Activated CD8-positive, alpha-beta T cell treated with anti-CD3 and anti-CD28 coated beads for 36 hours (primary cell): ENCODE data around the gene PTPRN2. TPM values are rescaled to one million over a fixed set of nuclear protein-coding genes. Genes with fewer than 3 reads are reported as not detected.
A peak's percentile ranks its signal among the peaks of the same experiment; 100 is the strongest.

ENCODE experiments used
- ATAC-seq: fragments of 200-7000 bp; cut with Tn5 transposase; one replicate; pipeline ENCODE4 v1.10.0; 2021; ENCODE audit warnings: mild to moderate bottlenecking, moderate library complexity
- CTCF ChIA-PET: fragments of 350-600 bp; sonication (Branson Sonifier 250); formaldehyde crosslinking; loops from one replicate; lab custom pipeline; 2021; ENCODE audit warnings: antibody characterized with exemption; lab: Charles Lee
- POLR2A ChIA-PET: fragments of 350-600 bp; sonication (Branson Sonifier 250); formaldehyde crosslinking; loops from one replicate; lab custom pipeline; 2021; ENCODE audit warnings: antibody characterized with exemption; lab: Charles Lee
- DNase-seq: peaks from one replicate; pipeline ENCODE4 v3.0.0-alpha.2; 2020
- H3K27ac Mint-ChIP-seq: one replicate; pipeline ENCODE4 v1.8.0; 2021; ENCODE audit warnings: mild to moderate bottlenecking, mixed read lengths
- H3K27me3 Mint-ChIP-seq: one replicate; pipeline ENCODE4 v1.8.0; 2021; ENCODE audit warnings: mixed read lengths
- H3K36me3 Mint-ChIP-seq: one replicate; pipeline ENCODE4 v1.8.0; 2021; ENCODE audit warnings: low read depth, mixed read lengths
- H3K4me1 Mint-ChIP-seq: one replicate; pipeline ENCODE4 v1.8.0; 2021; ENCODE audit warnings: low read depth, mixed read lengths
- H3K4me3 Mint-ChIP-seq: one replicate; pipeline ENCODE4 v1.8.0; 2021; ENCODE audit warnings: mild to moderate bottlenecking, moderate library complexity, mixed read lengths
- H3K9me3 Mint-ChIP-seq: one replicate; pipeline ENCODE4 v1.8.0; 2021; ENCODE audit warnings: mixed read lengths
- CTCF ChIP-seq: fragments of 200-600 bp; IDR thresholded peaks from one replicate; pipeline ENCODE4 v1.8.0; 2022; ENCODE audit warnings: antibody characterized with exemption, mild to moderate bottlenecking
- intact Hi-C: fragments of 100-400 bp; cut with micrococcal nuclease; formaldehyde crosslinking; loops from one replicate; pipeline ENCODE4 v1.10.0; 2022
- total RNA-seq, 2 experiments: library from RNA; stranded (reverse); gene quantifications; one replicate each; pipeline ENCODE4 v1.2.3, GENCODE V29; 2021

Gene PTPRN2
- total RNA-seq, 2 experiments from 2014 or later, result 0.49 to 0.65 TPM

GRCh38 chr7:158607563-158607962, 19.9 kb upstream of the PTPRN2 start:
- Mint-ChIP-seq H3K36me3 (peaks cover 10% of the 10 kb centered on the region), H3K4me3 (no peak overlapping the region), H3K27me3 (no peaks in the 10 kb centered on the region), H3K4me1 (peaks cover 6% of the 10 kb centered on the region), H3K9me3 (no peaks in the 10 kb centered on the region), H3K27ac (no peak overlapping the region)
- ATAC-seq (no peak), DNase-seq (no peak)
- POLR2A ChIA-PET, result no interaction called here
- TF ChIP-seq CTCF, result no peak
- CTCF ChIA-PET, result no interaction called here
- intact Hi-C loops, result no loop called here

GRCh38 chr7:158606671-158607424, 19.2 kb upstream of the PTPRN2 start:
- no peak overlapping the region for H3K4me3 Mint-ChIP-seq
- TF ChIP-seq CTCF, result no peak
- peaks cover 10% of the 10 kb centered on the region for H3K36me3 Mint-ChIP-seq
- H3K27me3 Mint-ChIP-seq, result no peaks in the 10 kb centered on the region
- peaks cover 2% of the 10 kb centered on the region for H3K4me1 Mint-ChIP-seq
- H3K9me3 Mint-ChIP-seq, result no peaks in the 10 kb centered on the region
- POLR2A ChIA-PET, result no interaction called here
- no peak overlapping the region for H3K27ac Mint-ChIP-seq
- CTCF ChIA-PET, result no interaction called here
- no peak for ATAC-seq
- DNase-seq, result no peak
- intact Hi-C loops, result no loop called here

DNA sequence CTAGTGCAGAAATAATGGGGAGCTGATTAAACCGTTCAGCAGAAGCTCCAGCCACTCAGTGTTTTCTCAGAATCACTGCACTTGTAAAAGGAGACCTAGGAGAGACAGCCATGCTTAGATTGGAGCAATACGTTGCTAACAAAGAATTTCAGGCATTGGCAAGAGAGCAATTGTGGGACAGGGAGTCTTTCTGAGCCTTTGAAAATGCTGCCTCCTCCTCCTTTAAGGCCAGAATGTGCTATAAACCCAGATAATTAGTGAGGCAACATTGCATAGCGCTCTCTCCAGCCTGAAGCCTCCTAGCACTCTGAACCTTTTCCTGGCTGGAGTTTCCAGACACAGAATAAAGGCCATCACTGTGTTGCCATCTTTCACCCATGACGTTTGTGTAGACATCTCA, 18.5 kb upstream of the PTPRN2 start:
- H3K4me3 Mint-ChIP-seq, result no peak overlapping the region
- peaks cover 2% of the 10 kb centered on the region for H3K4me1 Mint-ChIP-seq
- POLR2A ChIA-PET, result no interaction called here
- intact Hi-C loops, result no loop called here
- H3K9me3 Mint-ChIP-seq, result no peaks in the 10 kb centered on the region
- H3K36me3 Mint-ChIP-seq, result peaks cover 6% of the 10 kb centered on the region
- no peak overlapping the region for H3K27ac Mint-ChIP-seq
- no peak for TF ChIP-seq CTCF
- CTCF ChIA-PET, result no interaction called here
- ATAC-seq (no peak), DNase-seq (no peak)
- no peaks in the 10 kb centered on the region for H3K27me3 Mint-ChIP-seq

- peaks cover 3% of the 10 kb centered on the region for H3K36me3 Mint-ChIP-seq
- no peaks in the 10 kb centered on the region for H3K27me3 Mint-ChIP-seq
- ATAC-seq, result peak; percentile 13
- H3K4me3 Mint-ChIP-seq, result no peak overlapping the region
- no peak for TF ChIP-seq CTCF
- DNase-seq, result no peak
- ChIA-PET CTCF (no interaction called here), POLR2A (no interaction called here)
- H3K9me3 Mint-ChIP-seq, result no peaks in the 10 kb centered on the region
- intact Hi-C loops, result no loop called here
- H3K27ac Mint-ChIP-seq, result no peak overlapping the region
- peaks cover 2% of the 10 kb centered on the region for H3K4me1 Mint-ChIP-seq
Observed at GRCh38 chr7:158603773-158604755, 16.4 kb upstream of the PTPRN2 start.
